ENCODE measurements around the gene DAZAP1.
"Not testable (repeated sequence)": the region's sequence is repeated elsewhere in the genome, so short reads cannot be mapped to it uniquely, and the experiment has no call there.

Gene DAZAP1

DNA sequence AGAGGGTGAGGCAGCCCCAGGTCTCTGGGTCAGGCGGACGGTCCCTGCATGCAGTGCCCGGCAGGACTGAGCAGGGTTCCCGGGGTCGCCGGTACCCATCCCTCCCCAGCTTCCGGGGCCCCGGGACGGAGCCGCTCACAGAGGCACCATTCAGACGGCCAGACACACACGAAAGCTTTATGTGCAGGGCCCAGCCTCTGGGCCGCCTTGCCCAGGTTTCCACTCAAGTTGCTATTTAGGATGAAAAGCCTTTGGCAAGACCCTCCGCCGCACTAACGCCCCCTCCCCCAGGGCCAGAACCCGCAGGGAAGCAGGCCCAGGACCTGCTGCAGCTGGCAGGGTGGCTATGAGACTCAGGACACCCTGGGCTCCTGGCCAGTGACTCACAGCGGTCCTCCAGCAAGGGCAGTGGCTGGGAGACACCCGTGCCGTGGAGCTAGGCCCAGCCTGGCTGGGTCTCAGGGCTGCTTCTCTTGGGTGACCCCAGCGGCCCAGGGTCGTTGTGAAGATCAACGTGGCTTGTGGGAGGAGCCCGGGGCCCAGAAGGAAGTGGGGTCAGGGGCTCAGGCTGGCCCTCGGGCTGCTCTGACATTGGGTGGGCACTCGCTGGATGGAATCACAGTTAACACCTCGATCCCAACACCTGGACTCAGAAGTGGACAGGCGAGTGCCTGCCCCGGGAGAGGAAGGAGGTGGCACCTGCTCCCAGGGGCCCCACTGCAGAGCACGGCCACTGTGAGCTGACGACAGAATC is 66.8 kb downstream of the DAZAP1 start:
- DNase-seq (ENCODE audit: low spot score): no peak

DNA sequence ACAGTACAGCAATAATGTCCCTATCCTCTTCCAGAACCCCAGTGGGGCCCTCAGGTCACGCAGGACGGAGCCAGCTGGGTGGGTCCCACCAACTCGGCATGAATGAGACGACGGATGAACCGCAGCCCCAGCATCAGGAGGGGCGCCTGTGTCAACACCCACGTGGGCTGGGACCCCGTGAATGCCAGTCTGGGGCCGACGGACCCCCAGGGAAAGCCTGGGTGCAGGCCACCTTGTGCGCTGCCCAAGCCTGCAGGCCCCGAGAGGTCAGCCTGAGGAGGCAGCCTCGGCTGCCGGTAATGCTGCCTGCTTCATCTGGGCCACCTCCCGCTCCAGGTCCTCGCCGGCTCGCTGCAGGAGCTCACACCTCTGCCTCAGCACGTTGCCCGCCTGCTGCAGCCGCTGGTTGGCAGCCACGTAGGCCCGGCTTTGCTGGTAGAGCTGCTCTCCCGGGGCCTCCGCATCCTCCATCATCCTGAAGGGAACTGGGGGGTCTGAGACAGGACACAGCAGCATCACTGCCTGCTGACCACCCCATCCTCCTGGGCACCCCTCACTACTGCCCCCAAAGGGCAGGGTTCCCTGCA is 67.5 kb downstream of the DAZAP1 start:
- DNase-seq (ENCODE audit: low spot score): no peak

DNA sequence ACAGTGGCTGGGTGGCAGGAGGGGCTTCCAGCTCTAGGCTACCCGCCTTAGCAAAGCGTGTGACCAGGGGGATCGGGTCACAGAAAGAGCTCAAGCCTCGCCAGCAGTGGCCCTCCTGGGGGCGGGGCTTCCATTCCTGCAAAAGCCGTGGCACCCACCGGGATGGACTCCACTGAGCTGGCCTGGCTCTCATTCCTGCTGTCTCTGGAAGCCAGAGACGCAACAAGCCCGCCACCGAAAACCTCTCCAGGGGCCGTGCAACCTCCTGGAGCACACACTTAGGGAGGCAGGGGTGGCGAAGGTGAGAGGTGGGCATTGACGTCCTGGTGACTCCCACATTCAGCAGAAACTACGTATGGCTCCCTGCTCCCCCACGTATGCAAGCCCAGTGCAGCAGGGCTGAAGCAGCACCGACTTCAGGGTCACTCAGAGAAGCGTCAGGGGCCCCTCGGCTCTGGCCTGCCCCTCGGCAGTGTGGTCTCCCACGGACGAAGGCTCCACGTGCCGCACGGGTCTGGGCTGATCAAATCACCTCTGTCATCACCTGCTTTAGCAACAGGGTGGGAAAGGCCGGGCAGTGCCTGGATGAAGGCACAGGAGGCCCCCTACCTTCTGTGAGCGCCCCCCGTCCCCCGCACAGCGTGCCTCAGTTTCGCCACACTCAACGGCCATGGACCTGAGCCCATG is 68.5 kb downstream of the DAZAP1 start:
- no peak for DNase-seq (ENCODE audit: low spot score)

DNA sequence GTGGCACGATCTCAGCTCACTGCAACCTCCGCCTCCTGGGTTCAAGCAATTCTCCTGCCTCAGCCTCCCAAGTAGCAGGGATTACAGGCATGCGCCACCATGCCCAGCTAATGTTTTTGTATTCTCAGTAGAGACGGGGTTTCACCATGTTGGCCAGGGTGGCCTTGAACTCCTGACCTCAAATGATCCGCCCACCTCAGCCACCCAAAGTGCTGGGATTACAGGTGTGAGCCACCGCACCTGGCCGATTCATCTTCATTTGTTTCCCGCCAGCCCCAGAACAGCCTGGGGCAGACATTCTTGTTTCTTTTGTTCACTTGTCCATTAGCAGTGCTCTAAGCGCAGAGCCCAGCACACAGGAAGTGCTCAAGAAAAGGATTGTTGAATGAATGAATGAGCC is 69.7 kb downstream of the DAZAP1 start:
- DNase-seq (ENCODE audit: low spot score): not testable (repeated sequence)

DNA sequence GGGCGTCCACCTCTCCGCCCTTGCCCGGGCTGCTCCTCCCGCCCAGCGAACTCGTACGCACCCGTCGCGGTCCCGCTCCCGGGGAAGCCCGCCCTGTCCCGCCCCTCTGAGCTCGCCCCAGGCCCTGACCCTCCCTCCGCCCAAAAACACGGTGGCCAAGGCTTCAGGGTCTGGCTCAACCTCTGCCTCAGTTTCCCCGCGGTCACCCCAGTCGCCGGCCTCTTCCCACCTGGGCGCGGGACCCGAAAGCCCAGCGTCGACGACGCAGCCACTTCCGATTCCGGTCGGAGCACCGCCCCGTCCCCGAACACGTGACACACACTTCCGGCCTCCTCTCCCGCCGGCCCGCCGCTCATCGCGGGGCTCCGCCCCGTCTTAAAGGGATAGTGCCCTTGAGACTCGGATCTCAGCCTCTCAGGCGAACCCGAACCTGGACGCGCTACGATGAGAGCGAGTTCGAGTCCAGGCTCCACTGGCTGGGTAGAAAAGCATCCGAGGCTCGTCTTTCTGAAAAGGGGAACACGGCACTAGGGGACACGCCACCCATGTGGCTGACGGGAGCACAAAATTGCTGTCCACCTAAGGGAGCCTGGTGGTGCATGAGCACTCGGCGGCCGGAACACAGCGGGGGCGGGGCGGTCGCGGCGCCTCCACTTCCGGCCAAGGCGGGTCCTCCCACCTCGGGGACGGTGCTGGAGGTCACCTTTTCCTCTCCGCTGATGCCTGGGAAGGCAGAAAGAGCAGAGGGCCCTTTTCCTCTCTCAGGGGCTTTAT is 71.7 kb downstream of the DAZAP1 start, which contains the start of gene C19orf25:
Gene C19orf25, minus strand, starts transcription at position 282 of the 774 bp plus-strand sequence. CDS start 312 bp downstream, outside the sequence.
- DNase-seq (ENCODE audit: low spot score): peak; percentile 97

DNA sequence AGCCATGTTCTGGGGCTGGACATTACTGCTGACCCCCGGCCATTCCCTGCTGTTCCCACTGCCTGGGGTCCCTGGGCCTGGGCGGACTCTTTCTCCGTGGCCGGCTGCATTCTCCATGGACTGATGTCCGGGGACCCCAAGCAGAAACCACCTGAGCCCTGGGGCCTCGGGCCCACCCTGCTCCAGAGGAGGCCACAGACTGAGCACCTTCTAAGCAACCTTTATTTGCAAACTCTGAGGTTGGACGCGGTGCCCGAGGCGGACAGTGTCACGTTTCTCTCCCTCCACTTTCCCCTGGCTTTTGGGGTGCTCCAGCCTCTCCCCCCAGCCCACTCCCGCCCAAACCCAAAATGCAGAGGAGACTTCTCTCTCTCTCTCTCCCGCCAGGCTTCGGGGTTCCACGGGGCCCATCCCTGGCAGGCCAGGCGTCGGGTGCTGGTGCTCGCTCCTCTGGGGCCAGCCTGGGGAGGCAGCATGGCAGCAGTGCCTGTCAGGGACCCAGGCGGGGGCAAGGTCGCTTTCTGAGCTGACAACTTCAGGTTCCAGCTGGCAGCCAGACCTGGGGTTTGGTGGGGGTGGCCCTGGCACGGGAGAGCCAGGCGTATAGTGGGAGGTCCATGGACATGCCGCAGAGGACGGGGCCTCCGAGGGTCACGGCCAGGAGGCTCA is 74.0 kb downstream of the DAZAP1 start:
- no peak for DNase-seq (ENCODE audit: low spot score)

DNA sequence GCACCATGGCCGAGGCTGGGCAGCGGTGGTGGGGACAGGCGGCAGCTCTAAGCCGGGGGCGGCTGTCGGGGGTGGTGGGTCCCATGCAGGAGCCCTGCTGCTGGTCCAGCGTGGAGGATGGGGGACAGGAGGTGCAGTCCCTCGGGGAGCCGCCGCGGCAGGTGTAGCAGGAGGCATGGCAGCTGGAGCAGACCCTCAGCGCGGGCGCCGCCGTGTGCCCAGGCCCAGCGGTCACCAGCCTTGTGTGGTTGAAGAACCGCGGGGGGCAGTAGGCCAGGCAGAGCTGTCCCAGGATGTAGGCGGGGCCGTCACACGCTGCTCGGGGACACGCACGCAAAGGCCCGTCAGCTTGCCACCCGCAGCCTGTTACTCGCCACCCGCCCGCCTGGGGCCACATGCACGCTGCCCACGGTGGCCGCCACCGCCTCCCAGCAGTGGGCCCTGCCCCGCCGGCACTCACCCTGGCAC is 74.5 kb downstream of the DAZAP1 start:
- DNase-seq (ENCODE audit: low spot score): no peak

DNA sequence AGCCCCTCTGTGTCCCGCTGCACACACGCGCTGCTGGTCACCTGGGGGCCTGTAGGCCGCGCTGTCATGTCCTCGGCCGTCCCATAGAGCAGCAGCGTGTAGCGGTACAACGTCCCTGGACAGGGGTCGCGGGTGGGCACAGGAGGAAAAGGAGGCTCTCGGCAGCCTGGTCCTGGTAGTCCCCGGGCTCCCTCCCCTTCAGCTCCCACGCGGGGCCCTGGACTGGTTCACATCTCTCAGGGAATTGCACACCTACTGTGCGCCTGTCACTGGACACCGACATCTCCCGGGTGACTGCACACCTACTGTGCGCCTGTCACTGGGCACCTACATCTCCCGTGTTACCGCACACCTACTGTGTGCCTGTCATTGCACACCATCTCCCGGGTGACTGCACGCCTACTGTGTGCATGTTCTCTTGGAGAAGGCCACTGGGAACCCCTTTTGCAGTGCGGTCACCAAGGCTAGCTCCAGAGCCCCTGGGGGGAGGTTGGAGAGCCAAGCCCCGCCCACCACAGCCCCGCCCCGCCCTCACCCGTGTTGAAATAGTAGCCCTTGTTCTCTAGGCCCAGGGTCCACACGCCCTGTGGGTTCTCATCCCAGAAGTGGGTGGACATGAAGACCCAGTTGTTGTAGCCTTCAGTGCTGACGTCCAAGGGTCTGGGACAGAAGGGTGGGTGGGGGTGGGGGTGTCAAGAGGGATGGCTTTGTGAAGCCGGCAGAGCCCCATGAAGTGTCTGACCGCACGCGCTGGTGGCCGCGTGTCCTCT is 75.2 kb downstream of the DAZAP1 start:
- DNase-seq (ENCODE audit: low spot score): no peak

DNA sequence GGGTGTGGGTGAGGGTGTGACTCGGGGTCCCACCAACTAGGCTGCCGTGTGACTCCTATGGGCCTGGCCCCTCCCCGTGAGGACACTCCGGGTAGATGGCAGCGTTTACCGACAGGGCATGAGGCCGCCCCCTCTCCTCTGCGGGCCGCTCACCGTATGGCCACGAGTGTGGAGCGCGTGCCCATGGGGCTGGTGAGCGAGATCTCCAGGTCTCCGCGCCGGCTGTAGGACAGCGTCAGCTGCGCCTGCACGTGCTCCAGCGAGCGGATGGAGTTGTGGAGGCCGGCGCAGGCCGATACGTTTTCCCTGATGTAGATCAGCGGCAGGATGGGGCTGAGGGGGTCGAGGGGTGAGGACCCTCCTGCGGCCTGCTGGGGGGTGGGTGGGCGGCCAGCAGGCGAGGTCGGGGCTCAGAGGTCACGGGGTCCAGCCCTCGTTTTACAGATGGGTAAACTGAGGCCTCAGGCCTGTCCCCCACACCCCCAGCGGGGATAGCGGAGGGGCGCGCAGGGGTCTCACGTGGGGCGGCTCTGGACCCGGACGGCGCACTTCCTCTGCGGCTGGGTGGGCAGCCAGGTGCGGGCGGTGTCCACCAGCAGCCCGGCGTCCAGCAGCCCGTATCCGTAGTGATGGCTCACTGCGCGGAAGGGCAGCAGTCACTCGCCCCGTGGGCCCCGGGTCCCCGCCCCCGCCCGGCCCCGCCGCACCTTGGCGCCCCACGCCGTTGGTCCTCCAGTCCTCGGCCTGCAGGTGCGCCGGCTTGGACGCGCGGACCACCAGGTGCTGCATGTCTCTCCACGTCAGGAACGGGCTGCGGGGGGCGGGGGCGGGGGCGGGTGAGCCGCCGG is 76.0 kb downstream of the DAZAP1 start:
- DNase-seq (ENCODE audit: low spot score): no peak

DNA sequence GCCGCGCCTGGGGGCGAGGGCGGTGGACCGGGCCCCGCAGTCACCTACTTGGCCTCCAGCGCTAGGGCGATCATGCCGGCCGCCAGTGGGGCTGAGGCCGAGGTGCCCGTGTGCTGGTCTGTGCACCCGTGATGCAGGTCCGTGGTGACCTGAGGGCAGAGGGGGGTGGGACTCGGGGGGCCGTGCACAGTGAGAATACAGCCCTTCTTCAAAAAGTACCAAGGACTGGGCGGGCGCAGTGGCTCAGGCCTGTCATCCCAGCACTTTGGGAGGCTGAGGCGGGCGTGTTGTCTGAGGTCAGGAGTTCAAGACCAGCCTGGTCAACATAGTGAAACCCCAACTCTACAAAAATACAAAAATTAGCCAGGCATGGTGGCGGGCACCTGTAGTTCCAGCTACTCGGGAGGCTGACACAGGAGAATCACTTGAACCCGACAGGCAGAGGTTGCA is 76.6 kb downstream of the DAZAP1 start:
- DNase-seq (ENCODE audit: low spot score): no peak
